Right lobe of liver (tissue), 4 donors: ENCODE data around the gene CDH8.

ENCODE experiments used
- CTCF ChIP-seq, 4 donors: fragments of 200-600 bp in 3 of 4; fragments of 450-650 bp in 1 of 4; IDR thresholded peaks; one replicate each; pipeline versions ENCODE4 v1.5.1 to v1.8.0; 2016 to 2022; ENCODE audit warnings: antibody characterized with exemption in 4 of 4, mild to moderate bottlenecking in 2 of 4
- POLR2A ChIP-seq: fragments of 450-650 bp; IDR thresholded peaks from one replicate; pipeline ENCODE4 v1.6.1; 2017; ENCODE audit warnings: antibody characterized with exemption, mild to moderate bottlenecking
- donor health status: DM: no; HTN: no; CAD: no.
- donor health status: DM: no; HTN: no; CAD: no.
- donor health status: DM: no; HTN: yes; CAD: no.

DNA sequence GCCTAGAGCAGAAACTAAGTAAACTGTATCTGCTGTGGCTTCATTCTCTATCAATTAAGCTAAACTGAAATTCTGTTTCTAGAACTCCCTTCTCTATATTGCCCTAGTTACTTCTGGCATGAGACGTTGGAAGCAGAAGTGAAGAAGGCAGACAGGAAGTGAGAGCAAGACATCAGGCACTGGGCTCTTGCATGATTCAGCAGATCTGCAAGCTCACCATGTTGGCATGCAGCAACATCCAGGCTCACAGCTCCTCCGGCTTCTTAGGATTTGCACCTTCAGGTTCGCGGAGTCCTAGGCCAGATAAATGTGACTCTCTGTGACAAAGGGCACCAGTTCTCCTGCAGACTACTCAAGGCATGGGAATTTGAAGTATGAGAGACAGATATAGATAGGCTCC lies 148.3 kb downstream of the CDH8 start:
- TF ChIP-seq CTCF (IDR thresholded peaks at IDR 0.05) (no peak), POLR2A (no peak)
